Spleen (tissue), 7 donors: ENCODE measurements around the gene NXN.

Source experiments
- POLR2A ChIP-seq, 3 donors: fragments of 450-650 bp; IDR thresholded peaks; one replicate each; pipeline ENCODE4 v1.5.1; 2017; ENCODE audit warnings: antibody characterized with exemption in 3 of 3, mild to moderate bottlenecking in 1 of 3
- POLR2AphosphoS5 ChIP-seq, 3 donors: sonication (generic); formaldehyde crosslinking; IDR thresholded peaks; one replicate each; pipeline ENCODE4 v1.5.1; 2017; ENCODE audit warnings: antibody characterized with exemption in 3 of 3
- TF ChIP-seq, protein P1 (sequence below), 11 experiments: fragments of 200-600 bp in 7 of 11; fragments of 450-650 bp in 4 of 11; sonication (generic) in 4 of 11; IDR thresholded peaks in 8 of 11; conservative IDR thresholded peaks in 3 of 11; 1 replicate in 7 of 11; 2 replicates in 4 of 11; pipeline versions ENCODE4 v1.4.0 to v1.8.0; 2016 to 2021; ENCODE audit warnings: antibody characterized with exemption in 11 of 11, inconsistent platforms in 4 of 11, mild to moderate bottlenecking in 1 of 11
- donor health status: DM: no; HTN: no; CAD: no; lungs with moderate emphysema.
- donor health status: DM: no; HTN: no; CAD: no.
- donor health status: DM: no; HTN: no; CAD: no.

DNA sequence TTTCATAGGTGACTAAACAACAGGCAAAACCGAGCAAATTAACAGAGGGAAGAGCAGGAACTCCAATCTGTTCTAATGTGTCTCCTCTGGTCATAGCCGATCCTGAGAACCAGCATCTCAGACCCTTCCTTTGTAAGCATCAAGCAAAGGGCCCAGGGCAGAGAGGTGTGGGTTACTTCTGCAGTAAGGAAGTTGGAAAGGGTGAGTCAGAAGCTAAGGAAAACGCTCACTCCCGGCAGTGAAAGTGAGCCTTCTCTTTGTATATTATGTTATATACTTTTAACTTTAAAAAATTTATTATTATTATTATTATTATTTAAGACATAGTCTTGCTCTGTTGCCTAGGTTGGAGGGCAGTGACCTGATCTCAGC is 119.8 kb downstream of the NXN start:
- no peak for TF ChIP-seq POLR2AphosphoS5 (IDR thresholded peaks at IDR 0.05)
- TF ChIP-seq, protein P1, sequence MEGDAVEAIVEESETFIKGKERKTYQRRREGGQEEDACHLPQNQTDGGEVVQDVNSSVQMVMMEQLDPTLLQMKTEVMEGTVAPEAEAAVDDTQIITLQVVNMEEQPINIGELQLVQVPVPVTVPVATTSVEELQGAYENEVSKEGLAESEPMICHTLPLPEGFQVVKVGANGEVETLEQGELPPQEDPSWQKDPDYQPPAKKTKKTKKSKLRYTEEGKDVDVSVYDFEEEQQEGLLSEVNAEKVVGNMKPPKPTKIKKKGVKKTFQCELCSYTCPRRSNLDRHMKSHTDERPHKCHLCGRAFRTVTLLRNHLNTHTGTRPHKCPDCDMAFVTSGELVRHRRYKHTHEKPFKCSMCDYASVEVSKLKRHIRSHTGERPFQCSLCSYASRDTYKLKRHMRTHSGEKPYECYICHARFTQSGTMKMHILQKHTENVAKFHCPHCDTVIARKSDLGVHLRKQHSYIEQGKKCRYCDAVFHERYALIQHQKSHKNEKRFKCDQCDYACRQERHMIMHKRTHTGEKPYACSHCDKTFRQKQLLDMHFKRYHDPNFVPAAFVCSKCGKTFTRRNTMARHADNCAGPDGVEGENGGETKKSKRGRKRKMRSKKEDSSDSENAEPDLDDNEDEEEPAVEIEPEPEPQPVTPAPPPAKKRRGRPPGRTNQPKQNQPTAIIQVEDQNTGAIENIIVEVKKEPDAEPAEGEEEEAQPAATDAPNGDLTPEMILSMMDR (IDR thresholded peaks at IDR 0.05 in 8 of 11, conservative IDR thresholded peaks at IDR 0.05 in 3 of 11) = no peak
- TF ChIP-seq POLR2A (IDR thresholded peaks at IDR 0.05) = no peak
